Choroid plexus epithelial cell (primary cell): Measurements from ENCODE around the gene TGFA.

Experiments
- DNase-seq: peaks from one replicate; pipeline ENCODE4 v3.0.0-alpha.2; 2010; ENCODE audit warnings: low read depth
- H3K4me3 ChIP-seq: 2 replicates; pipeline ENCODE4 v1.5.1; 2011; ENCODE audit warnings: low read depth, mild to moderate bottlenecking, control low read depth, low read length, moderate library complexity
- TF ChIP-seq, protein P1 (sequence below): conservative IDR thresholded peaks from 2 replicates; pipeline ENCODE4 v1.5.1; 2011; ENCODE audit warnings: low read depth, mild to moderate bottlenecking, control low read depth, inconsistent platforms, low read length, moderate library complexity

TGFA gene

DNA sequence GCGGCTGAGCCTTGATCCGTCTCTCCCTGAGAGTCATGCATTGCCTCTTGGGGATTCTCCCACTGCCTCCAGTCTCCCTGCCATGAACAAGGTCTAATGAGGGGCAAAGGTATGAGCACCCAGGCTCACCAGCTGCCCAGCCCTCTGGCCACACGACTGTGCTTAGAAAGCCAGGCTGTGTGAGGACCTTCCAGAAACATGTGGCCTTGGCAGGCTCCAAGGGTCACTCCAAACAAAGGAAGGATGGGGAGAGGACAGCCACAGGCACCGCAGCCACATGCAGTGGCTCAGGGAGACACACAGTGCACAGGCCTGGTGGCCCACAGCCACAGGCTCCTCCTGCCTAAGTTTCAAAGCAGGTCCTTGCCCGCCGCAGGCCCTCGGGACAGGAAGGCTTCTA, 35.8 kb downstream of the TGFA start:
- TF ChIP-seq, protein P1, sequence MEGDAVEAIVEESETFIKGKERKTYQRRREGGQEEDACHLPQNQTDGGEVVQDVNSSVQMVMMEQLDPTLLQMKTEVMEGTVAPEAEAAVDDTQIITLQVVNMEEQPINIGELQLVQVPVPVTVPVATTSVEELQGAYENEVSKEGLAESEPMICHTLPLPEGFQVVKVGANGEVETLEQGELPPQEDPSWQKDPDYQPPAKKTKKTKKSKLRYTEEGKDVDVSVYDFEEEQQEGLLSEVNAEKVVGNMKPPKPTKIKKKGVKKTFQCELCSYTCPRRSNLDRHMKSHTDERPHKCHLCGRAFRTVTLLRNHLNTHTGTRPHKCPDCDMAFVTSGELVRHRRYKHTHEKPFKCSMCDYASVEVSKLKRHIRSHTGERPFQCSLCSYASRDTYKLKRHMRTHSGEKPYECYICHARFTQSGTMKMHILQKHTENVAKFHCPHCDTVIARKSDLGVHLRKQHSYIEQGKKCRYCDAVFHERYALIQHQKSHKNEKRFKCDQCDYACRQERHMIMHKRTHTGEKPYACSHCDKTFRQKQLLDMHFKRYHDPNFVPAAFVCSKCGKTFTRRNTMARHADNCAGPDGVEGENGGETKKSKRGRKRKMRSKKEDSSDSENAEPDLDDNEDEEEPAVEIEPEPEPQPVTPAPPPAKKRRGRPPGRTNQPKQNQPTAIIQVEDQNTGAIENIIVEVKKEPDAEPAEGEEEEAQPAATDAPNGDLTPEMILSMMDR, result no peak
- no peak for DNase-seq
- H3K4me3 ChIP-seq, result no peak overlapping the region

DNA sequence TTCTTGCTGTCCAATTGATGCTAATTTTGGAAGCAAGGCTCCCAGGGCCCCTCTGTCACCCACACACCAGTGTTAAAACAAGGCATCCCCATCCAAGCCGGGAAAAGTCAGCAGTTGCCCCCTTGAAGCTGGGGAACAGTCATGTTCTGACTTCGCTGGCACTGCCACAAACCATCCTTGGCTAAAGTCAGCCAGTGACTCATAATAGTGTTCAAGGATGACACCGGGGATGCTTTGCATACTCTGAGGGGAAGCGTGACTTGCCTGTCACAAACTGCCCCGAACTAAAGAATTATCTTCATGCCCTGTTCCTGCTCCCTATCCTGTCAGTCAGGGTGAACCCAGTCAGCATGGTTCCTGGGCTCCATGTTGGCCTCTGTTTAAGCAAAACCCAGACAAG, 37.0 kb downstream of the TGFA start:
- TF ChIP-seq, protein P1, result no peak
- no peak for DNase-seq
- no peak overlapping the region for H3K4me3 ChIP-seq

DNA sequence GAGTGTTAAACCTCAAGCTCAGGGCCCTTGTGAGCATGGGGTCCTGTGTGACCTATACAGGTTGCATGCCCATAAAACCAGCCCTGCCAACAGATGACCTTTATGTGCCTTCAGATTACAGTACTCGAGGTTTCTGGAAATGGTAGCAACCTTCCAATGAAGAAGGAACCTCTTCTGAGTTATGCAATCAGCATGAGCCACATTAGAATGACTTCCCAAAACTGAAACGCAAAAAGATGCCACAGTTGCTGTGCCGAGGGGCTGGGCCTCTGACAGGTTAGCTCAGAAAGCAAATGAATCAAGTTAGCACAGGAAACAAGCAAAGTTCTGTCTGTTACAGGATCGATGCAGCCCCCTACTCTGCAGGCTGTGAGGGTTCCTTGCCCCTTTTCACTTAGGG, 37.7 kb downstream of the TGFA start:
- TF ChIP-seq, protein P1, result no peak
- no peak for DNase-seq
- H3K4me3 ChIP-seq, result no peak overlapping the region

DNA sequence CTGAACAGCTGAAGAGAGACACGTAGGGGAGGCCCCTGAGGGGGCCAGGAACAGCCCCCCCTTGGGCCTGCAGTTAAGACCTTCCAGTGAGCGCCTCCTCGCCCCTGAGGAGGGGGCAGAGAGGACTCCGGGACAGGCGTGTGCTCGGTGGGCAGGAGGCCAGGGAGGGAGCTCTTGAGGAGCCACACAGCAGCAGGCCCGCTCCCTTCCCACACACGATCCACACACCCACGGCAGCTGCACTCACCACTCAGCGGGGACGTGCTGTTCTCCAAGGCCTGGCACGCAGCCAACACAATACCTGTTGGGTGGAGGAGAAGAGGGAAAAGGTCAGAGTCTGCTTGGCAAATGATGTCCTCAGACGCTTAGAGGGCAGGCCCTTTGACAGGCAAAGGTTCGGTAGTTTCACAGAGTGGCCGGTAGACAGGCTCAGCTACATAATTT, 39.0 kb downstream of the TGFA start:
- DNase-seq, result no peak
- TF ChIP-seq, protein P1, result no peak
- H3K4me3 ChIP-seq, result no peak overlapping the region

DNA sequence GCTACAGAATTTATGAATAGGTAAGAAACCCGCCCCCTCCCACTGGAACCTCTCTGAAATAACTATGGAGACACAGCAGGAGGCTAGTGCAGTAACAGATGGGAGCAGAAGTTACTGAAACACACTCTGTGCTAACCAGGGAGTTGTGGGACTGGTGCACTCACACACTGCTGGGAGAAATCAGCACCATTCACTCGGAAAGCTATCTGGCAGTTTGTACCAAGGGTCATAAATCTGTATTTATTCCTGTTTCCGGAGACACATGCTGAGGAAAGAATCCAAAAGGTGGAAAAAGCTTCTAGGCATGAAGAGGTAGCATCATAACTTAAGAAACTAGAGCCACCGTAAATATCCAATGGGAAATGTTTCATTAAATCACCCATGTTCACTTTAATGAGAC, 39.9 kb downstream of the TGFA start:
- peak; percentile 2 for DNase-seq
- H3K4me3 ChIP-seq, result no peak overlapping the region
- TF ChIP-seq, protein P1, result no peak

DNA sequence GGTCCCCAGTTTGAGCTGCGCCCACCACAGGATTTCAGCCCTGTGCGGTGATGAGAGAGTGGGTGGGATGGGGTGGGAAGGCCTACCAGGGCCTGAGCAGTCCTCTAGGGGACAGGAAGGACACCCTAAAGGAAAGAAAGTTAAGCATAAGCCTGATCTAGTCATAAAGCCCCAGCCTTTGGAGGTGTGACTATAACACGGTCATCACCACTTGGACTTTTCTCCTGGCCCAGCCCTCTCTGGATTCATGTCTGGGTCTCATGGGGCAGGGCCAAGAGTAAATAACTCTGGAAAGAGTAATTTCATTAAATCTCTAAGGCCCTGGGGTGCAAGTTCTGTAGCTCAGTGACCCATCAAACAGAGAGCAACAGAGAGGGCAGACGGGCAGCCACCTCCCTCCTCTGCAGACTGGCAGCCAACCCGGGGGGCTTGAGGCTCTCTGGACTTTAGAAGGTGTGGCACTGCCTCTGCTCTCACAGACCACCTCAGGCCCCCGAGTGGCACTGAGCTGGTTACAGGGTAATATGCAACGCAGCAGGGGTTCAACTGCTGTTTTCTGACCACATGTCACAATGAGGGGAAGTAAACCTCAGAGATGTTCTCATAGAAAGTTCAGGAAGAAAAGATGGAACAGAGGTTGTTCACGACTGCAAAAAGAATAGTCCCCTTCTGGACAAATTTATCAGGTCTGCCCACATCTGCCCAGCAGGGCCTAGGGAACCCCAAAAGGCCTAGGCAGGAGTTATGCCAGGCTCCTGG, 41.5 kb downstream of the TGFA start:
- TF ChIP-seq, protein P1, result no peak

DNA sequence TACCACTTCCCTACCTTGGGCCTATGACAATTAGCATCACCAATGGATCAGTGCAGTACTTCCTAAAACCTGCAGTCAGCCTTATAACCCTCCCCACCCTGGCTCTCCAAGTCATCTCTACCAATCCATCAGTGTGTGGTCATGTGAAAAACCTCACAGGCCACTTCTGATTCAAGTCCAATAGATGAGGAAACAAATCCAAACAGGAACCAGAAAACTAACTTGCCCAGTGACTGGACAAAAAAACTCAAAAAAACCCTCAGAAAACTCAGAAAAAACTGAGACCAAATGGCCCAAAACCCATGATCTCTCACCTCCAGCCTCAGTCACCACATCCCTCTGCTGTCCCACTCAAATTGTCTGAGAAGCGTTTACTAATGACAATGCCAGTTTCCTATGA, 43.3 kb downstream of the TGFA start:
- no peak overlapping the region for H3K4me3 ChIP-seq
- DNase-seq, result no peak
- TF ChIP-seq, protein P1, result no peak

More for the DNA sequence above, 41.5 kb downstream of the TGFA start:
- no peak overlapping the region for H3K4me3 ChIP-seq
- DNase-seq, result no peak
